HG03064 (cell line): ENCODE results near the gene CCDC197.

Source experiments
- ATAC-seq: cut with Tn5 transposase; IDR thresholded peaks from one replicate; pipeline ENCODE4 v1.9.1; 2021; ENCODE audit warnings: low read depth; ENCODE audit not compliant: unreplicated experiment

CCDC197 gene

DNA sequence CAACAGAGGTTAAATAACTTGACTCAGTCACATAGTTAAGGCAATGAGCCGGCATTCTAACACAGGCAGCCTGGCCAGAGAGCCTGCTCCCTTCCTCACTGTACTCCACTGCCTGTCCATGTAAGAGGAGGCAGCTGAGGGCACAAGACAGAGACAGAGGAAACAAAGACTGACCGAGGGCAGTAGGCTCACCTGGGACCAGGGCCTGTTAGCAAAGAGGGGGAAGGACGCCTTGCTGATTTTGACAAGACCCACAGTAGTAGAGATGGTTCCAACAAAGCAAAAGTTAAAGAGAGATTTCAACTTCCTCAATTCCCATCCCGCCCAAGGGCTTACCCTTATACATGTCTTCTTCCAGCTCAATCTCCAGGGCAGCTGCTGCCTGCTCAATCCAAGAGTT, 55.6 kb downstream of the CCDC197 start:
- no peak for ATAC-seq

DNA sequence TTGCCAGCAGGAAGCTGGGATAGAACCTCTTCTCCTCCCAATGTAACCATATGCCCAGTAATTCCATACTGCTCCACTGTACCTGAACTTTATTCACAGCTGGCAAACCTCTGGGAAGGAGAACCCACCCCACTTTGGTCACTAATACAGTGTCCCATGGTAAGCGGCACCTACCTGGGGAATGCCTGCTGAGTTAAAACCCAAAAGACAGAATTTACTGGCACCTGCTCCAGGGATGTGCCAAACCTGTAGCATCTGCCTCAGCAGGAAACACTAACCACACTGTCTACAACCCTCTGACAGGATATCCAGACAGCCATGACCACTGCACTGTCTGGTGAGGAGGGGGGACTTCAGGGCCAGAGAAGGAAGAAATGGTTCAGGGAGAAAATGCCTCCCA, 57.3 kb downstream of the CCDC197 start:
- ATAC-seq, result no peak

DNA sequence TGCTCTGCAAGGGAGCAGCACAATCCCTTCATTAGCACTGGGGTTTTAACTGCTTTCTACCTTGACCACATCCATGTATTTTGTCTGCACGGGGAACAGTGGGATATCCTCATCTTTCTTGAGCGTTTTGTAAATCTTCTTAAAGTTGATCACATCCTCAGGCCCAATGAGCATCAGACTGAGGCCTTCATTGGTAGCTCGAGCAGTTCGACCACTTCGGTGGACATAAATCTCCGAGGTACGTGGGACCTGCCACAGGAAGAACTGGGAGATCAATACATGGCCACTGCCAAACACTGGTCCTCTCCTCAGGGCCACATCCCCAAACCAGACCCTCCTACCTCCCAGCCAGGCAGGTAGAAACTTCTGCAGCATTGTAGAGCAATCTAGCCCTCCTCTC, 57.8 kb downstream of the CCDC197 start:
- no peak for ATAC-seq

DNA sequence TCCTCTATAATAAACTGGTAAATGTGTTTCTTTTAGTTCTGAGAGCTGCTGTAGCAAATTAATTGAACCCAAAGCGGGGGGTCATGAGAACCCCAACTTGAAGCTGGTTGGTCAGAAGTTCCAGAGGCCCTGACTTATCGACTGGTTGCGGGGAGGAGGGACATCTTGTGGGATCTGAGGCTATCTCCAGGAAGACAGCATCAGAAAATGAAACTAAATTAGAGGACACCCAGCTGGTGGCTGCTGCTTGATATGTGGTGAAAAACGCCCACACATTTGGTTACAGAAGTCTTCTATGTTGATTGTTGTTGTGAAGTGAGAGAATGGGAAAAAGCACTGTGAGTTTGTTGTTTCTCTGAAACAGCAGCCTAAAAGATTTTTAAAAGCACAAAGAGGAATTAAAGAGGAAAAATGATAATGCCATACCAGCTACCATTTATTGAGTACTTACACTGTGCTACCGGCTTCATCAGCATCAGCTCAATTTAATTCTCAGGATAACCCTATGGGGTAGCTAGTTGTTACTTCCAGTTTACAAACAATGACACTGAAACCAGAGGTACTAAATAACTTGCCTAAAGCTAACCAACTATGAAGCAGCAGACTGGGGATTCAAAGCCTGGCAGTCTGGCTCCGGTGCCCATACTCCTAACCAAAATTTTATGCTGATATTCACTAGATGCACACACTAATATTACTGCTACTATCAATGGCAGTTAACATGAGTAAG, 59.6 kb downstream of the CCDC197 start:
- ATAC-seq, result no peak

DNA sequence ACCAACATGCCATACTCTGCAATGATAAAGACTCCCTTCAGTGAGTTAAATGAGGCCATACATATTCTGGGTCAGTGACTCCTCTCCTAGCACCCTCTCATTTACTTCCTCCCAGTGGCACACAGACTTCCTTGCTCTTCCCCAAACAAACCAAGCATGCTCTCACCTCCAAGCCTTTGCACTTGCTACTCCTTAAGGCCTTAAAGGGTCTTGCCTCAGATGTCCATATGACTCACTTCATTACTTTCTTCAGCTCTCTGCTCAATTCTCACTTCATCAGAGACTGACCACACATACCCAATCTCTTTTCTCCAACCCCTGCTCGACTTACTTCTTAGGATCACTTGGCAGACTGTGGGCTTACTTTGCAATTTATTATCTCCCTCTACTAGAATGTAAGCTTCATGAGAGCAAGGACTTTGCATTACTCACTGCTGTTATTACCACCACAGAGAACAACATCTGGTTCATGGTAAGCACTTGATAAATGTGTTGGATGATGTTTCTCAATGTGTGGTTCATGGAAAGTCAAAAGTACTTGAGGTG, 61.1 kb downstream of the CCDC197 start:
- ATAC-seq, result no peak
